SJCRH30 (cell line): ENCODE data around the gene SGTA. TPM values are rescaled to one million over a fixed set of nuclear protein-coding genes. Genes with fewer than 3 reads are reported as not detected.

Experiments used
- DNase-seq, 2 experiments: peaks; one replicate each; pipeline ENCODE4 v3.0.0-alpha.2; 2015 to 2020
- H3K27ac ChIP-seq: fragments of 250-450 bp; sonication (Bioruptor Pico); 2 replicates; pipeline ENCODE4 v1.5.1; 2020; ENCODE audit warnings: mild to moderate bottlenecking, moderate library complexity
- H3K27me3 ChIP-seq: fragments of 250-450 bp; sonication (Bioruptor Pico); 2 replicates; pipeline ENCODE4 v1.5.1; 2020; ENCODE audit warnings: mild to moderate bottlenecking, moderate library complexity
- H3K36me3 ChIP-seq: fragments of 250-450 bp; sonication (Bioruptor Pico); 2 replicates; pipeline ENCODE4 v1.5.1; 2020; ENCODE audit warnings: mild to moderate bottlenecking, moderate library complexity
- H3K4me1 ChIP-seq: fragments of 250-450 bp; sonication (Bioruptor Pico); 2 replicates; pipeline ENCODE4 v1.5.1; 2020; ENCODE audit warnings: mild to moderate bottlenecking, moderate library complexity
- H3K4me3 ChIP-seq: fragments of 250-450 bp; sonication (Bioruptor Pico); 2 replicates; pipeline ENCODE4 v1.5.1; 2020; ENCODE audit warnings: mild to moderate bottlenecking, moderate library complexity
- H3K9me3 ChIP-seq: fragments of 250-450 bp; sonication (Bioruptor Pico); replicated peaks from 2 replicates; pipeline ENCODE4 v1.5.1; 2020; ENCODE audit warnings: mild to moderate bottlenecking, moderate library complexity
- total RNA-seq: library from RNA; depleted of rRNA; stranded (reverse); fragments of >200 nt; shearing (Covaris generic); gene quantifications from 2 replicates; pipeline ENCODE4 v1.2.3, GENCODE V29; 2014

Gene SGTA
- total RNA-seq, 1 experiment from 2014 or later = 103 TPM

DNA sequence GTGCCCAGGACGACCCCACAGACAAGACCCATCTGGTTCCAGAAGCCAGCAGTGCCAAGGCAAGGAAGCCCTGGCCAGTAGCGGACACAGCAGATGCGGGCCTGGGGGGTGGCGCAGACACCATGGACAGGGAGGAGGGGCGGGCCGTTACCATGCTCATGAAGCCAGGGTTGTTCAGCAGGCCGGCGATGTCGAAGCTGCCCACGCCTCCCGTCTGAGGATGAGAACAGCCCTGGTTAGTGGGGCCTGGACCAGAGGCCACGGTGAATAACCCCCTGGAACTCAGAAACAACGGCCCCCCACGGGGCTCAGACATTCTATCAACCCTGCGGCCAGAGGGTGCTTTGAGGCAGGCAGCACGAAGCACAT lies 21.8 kb downstream of the SGTA start:
- no peaks in the 10 kb centered on the region for H3K4me1 ChIP-seq
- H3K27ac ChIP-seq = no peak overlapping the region
- H3K27me3 ChIP-seq = no peaks in the 10 kb centered on the region
- no peaks in the 10 kb centered on the region for H3K9me3 ChIP-seq
- peaks cover 51% of the 10 kb centered on the region for H3K36me3 ChIP-seq
- no peak for DNase-seq
- no peak overlapping the region for H3K4me3 ChIP-seq

DNA sequence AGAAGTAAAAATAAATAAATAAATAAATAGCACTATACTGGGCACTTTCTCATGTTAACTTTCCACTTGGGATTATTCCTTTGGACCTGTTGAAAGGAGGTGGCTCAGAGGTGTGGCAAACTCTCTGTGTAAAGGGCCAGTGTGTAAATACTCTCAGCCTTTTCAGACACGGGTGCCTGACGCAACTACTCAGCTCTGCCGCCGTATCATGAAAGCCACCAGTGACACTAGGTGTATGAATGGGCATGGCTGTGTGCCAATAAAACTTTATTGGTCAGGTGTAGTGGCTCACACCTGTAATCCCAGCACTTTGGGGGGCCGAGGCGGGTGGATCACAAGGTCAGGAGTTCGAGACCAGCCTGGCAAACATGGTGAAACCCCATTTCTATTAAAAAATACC lies 23.1 kb downstream of the SGTA start:
- DNase-seq = no peak
- no peak overlapping the region for H3K4me3 ChIP-seq
- no peaks in the 10 kb centered on the region for H3K4me1 ChIP-seq
- no peaks in the 10 kb centered on the region for H3K27me3 ChIP-seq
- no peak overlapping the region for H3K27ac ChIP-seq
- peaks cover 50% of the 10 kb centered on the region for H3K36me3 ChIP-seq
- H3K9me3 ChIP-seq = no peaks in the 10 kb centered on the region

DNA sequence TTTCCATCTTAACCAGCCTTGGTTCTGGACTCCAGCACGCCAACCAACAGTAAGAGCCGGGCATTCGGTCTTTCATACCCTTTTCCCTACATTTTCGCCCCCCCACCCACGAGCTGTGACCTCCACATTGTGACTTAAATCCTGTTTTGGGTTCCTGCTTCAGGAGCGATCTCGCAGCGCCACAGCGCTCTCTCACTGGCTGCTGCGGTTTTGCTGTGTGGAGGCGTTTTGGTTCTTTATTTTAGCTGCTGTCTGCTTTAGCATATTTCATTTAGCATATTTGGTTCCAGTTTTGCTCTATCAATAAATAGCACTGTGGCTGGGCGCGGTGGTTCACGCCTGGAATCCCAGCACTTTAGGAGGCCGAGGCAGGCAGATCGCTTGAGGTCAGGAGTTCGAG lies 23.7 kb downstream of the SGTA start:
- H3K36me3 ChIP-seq = peaks cover 48% of the 10 kb centered on the region
- no peak for DNase-seq

GRCh38 chr19:2758601-2759313 lies 24.3 kb downstream of the SGTA start:
- Histone ChIP-seq H3K9me3 (no peaks in the 10 kb centered on the region), H3K4me3 (no peak overlapping the region), H3K36me3 (peaks cover 45% of the 10 kb centered on the region), H3K4me1 (no peaks in the 10 kb centered on the region), H3K27me3 (no peaks in the 10 kb centered on the region), H3K27ac (no peak overlapping the region)
- no peak for DNase-seq

More for the DNA sequence above, 23.7 kb downstream of the SGTA start:
- H3K4me1 ChIP-seq = no peaks in the 10 kb centered on the region
- H3K27ac ChIP-seq = no peak overlapping the region
- no peaks in the 10 kb centered on the region for H3K9me3 ChIP-seq
- no peaks in the 10 kb centered on the region for H3K27me3 ChIP-seq
- no peak overlapping the region for H3K4me3 ChIP-seq

DNA sequence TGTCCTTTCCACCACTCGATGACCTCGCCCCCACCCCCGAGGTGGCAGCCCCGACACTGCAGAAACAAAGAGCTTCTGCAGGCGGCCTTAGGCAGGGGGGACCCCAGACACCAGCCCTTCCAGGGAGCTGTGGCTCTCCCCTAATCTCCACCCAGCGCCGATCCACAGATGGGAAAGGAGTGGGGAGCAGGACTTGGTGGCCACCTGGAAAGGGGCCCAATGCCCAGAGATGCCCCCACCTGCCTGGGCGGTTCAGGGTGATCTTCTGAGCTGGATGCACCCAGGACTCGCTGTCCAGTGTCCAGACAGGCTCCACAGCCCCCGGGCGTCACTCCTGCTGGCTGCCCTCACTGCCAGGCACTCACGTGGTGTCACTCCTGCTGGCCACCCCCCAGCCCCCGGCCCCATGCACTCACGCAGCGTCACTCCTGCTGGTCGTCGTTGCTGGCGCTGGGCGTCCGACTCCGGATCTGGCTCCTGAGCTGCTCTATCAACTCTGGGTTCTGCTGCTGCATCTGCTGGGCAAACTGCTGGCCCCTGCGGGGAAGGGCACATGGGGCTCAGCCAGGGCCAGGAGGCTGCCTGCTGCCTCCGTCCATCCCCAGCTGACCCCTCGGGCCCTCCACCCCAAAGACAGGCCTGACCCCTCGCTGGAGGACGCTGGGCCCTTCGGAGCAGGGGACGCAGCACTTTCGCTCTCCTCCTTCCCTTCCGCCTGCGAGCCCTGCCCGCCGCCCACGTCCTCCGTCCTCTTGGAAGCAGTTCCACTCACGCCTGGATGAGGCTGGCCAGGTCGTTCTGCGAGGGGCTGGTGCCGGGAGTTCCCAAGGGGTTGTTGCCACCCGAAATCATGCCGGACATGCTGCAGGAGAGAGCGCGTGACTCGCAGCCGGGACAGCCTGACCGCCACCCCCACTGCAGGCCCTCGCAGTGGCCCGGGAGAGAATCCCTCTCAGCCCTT lies 25.9 kb downstream of the SGTA start:
- no peak for DNase-seq
- H3K36me3 ChIP-seq = peaks cover 37% of the 10 kb centered on the region
- H3K4me3 ChIP-seq = no peak overlapping the region
- H3K27me3 ChIP-seq = no peaks in the 10 kb centered on the region
- H3K27ac ChIP-seq = no peak overlapping the region
- H3K4me1 ChIP-seq = no peaks in the 10 kb centered on the region
- H3K9me3 ChIP-seq = no peaks in the 10 kb centered on the region

- Histone ChIP-seq H3K27ac (no peak overlapping the region), H3K36me3 (peaks cover 37% of the 10 kb centered on the region), H3K4me3 (no peak overlapping the region), H3K9me3 (no peaks in the 10 kb centered on the region), H3K4me1 (no peaks in the 10 kb centered on the region), H3K27me3 (no peaks in the 10 kb centered on the region)
- no peak for DNase-seq
These were observed 26.6 kb downstream of the SGTA start for GRCh38 chr19:2756477-2756876.

DNA sequence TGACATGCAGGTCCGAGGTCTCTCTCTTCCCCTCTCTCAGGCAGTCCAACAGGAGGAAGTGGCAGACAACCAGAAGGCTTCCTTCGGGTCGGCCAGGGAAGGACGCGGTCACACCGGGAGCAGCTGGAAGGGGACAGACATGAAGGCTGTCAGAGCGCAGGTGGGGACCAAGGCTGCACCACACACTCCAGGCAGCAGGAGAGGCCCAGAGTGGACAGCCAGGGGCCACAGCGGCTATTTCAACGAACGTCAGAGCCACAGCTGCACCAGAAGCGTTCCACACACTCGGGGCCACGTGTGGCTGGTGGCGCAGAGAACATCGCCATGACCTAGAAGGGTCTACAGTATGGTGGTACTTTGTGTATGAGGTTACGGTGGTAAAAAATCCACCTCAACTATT lies 27.3 kb downstream of the SGTA start:
- peaks cover 35% of the 10 kb centered on the region for H3K36me3 ChIP-seq
- H3K9me3 ChIP-seq = no peaks in the 10 kb centered on the region
- no peak for DNase-seq
- no peak overlapping the region for H3K27ac ChIP-seq
- no peaks in the 10 kb centered on the region for H3K27me3 ChIP-seq
- H3K4me1 ChIP-seq = no peaks in the 10 kb centered on the region
- no peak overlapping the region for H3K4me3 ChIP-seq

DNA sequence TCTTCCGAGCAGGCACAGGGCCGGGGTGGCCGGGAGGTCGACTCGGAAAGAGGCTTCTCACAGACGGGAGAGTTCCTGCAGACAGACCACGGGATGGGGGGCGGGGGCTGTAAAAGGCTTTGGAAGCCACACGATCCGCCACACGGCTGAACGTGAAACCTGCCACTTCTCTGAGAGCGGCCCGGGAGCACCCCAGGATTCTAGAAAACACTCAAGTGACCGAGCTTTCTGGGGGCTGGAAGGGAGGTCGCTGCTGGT lies 27.7 kb downstream of the SGTA start:
- Histone ChIP-seq H3K27me3 (no peaks in the 10 kb centered on the region), H3K36me3 (peaks cover 30% of the 10 kb centered on the region), H3K9me3 (no peaks in the 10 kb centered on the region)

GRCh38 chr19:2754659-2755447 lies 28.2 kb downstream of the SGTA start:
- no peak overlapping the region for H3K4me3 ChIP-seq
- peaks cover 27% of the 10 kb centered on the region for H3K36me3 ChIP-seq
- no peak for DNase-seq
- no peaks in the 10 kb centered on the region for H3K4me1 ChIP-seq
- H3K27ac ChIP-seq = no peak overlapping the region
- H3K27me3 ChIP-seq = no peaks in the 10 kb centered on the region
- no peaks in the 10 kb centered on the region for H3K9me3 ChIP-seq

More for the DNA sequence above, 27.7 kb downstream of the SGTA start:
- H3K4me1 ChIP-seq = no peaks in the 10 kb centered on the region
- no peak overlapping the region for H3K4me3 ChIP-seq
- no peak overlapping the region for H3K27ac ChIP-seq
- DNase-seq = no peak

DNA sequence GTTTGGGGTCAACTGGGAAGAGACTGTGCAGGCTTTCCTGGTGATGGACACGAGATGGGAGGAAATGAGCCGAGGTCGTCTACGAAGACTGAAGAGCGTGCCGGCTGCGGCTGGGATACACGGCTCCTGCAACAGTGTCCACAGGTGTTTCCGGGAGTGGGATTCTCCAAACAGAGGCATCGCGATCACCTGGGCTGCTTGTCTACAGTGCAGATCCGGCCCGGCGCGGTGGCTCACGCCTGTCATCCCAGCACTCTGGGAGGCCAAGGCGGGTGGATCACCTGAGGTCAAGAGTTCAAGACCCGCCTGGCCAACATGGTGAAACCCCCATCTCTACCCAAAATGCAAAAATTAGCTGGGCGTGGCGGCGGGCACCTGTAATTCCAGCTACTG lies 31.6 kb downstream of the SGTA start:
- no peak overlapping the region for H3K4me3 ChIP-seq
- no peaks in the 10 kb centered on the region for H3K9me3 ChIP-seq
- no peaks in the 10 kb centered on the region for H3K4me1 ChIP-seq
- H3K36me3 ChIP-seq = peaks cover 12% of the 10 kb centered on the region
- no peaks in the 10 kb centered on the region for H3K27me3 ChIP-seq
- DNase-seq = no peak
- no peak overlapping the region for H3K27ac ChIP-seq

DNA sequence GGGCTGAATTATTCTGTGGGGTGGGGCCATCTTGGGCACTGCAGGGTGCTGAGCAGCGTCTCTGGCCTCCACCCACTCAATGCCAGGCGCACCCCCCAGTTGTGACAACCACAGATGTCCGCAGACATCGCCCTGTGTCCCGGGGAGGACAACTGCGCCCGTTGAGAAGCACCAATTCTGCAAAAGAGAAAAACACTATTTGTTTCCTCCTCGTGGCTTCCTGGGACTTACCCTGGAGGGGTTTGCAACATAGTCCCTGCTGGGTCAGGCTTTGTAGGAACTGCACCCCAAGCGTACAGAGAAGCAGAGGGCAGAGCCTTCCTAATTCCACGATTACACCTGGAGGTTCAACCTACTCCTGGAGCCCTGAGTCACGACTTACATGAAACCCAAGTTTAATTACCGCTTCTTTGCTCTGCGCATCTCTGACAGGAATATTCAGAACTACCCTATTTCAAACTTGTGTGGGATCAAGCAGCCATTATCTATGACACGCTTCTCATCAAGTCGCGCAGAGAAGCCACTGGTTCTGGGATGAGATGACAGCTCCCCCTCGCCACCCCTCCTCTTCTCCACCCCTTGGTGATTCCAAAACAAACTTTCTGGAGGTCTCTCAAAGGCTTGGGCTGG lies 32.1 kb downstream of the SGTA start:
- Histone ChIP-seq H3K27me3 (no peaks in the 10 kb centered on the region), H3K27ac (no peak overlapping the region), H3K9me3 (no peaks in the 10 kb centered on the region), H3K4me1 (no peaks in the 10 kb centered on the region), H3K4me3 (no peak overlapping the region), H3K36me3 (peaks cover 12% of the 10 kb centered on the region)
- no peak for DNase-seq

DNA sequence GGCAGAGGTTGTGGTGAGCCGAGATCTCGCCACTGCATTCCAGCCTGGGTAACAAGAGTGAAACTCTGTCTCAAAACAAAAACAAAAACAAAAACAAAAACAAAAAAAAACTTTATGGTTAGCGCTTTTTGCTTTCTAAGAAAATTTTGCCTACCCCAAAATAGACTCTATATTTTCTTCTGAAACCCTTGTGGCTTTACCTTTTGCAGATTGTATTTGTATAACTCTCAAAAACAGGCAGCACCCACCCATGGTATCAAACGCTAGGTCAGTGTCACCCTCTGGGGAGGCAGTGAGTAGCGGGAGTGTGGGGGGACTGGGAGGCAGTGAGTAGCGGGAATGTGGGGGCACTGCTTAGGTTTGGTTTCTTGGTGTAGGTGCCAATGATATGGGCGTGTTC lies 35.7 kb downstream of the SGTA start:
- no peak overlapping the region for H3K27ac ChIP-seq
- H3K9me3 ChIP-seq = no peaks in the 10 kb centered on the region
- no peaks in the 10 kb centered on the region for H3K4me1 ChIP-seq
- DNase-seq = no peak
- no peak overlapping the region for H3K4me3 ChIP-seq
- H3K36me3 ChIP-seq = no peaks in the 10 kb centered on the region
- H3K27me3 ChIP-seq = no peaks in the 10 kb centered on the region

- Histone ChIP-seq H3K4me1 (no peaks in the 10 kb centered on the region), H3K27me3 (no peaks in the 10 kb centered on the region), H3K36me3 (no peaks in the 10 kb centered on the region), H3K9me3 (no peaks in the 10 kb centered on the region), H3K4me3 (no peak overlapping the region), H3K27ac (no peak overlapping the region)
- no peak for DNase-seq
These were observed 39.0 kb downstream of the SGTA start for GRCh38 chr19:2744113-2744512.

DNA sequence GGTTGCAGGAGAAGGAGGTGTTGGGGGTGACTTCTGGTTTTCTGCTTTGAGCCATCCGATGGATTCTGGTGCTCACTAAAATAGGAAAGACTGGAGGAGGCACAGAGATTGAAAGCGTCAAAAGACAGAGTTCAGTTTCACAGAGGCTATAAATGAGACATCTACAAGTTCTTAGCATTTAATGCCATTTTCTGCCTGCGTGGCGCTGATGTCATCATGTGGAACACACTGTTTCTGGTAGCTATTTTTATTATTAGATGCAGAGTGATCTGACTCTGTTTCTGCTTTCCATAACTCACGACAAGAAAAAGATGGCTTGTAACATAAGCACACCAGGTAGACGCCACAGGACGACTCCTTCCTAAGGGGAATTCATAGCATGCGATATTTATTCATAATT lies 40.0 kb downstream of the SGTA start:
- Histone ChIP-seq H3K36me3 (no peaks in the 10 kb centered on the region), H3K4me3 (no peak overlapping the region), H3K27me3 (no peaks in the 10 kb centered on the region), H3K4me1 (no peaks in the 10 kb centered on the region), H3K9me3 (no peaks in the 10 kb centered on the region), H3K27ac (no peak overlapping the region)
- no peak for DNase-seq

DNA sequence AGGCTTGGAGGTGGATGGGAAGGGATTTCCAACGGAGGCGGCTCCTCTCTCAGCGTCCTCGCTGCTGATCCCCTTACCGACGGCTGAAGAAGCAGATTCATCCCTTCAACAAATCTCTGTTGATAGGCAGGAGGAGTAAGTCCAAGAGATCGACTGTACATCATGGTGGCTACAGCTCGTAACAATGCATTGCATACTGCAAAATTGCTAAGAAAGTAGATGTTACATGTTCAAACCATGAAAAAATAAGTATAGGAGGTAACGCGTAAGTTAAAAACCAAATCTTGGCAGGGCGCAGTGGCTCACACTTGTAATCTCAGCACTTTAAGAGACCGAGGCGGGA lies 42.8 kb downstream of the SGTA start:
- H3K4me1 ChIP-seq = no peaks in the 10 kb centered on the region
- no peak overlapping the region for H3K4me3 ChIP-seq
- no peaks in the 10 kb centered on the region for H3K9me3 ChIP-seq
- DNase-seq = no peak
- H3K27ac ChIP-seq = no peak overlapping the region
- H3K36me3 ChIP-seq = peaks cover 8% of the 10 kb centered on the region
- H3K27me3 ChIP-seq = no peaks in the 10 kb centered on the region
